Osteoblast (primary cell): ENCODE results near the gene MTMR2. TPM values are rescaled to one million over a fixed set of nuclear protein-coding genes. Genes with fewer than 3 reads are reported as not detected.

Source experiments
- DNase-seq: peaks from one replicate; pipeline ENCODE4 v3.0.0; 2011; ENCODE audit warnings: low spot score, mixed read lengths; ENCODE audit not compliant: insufficient read length; ENCODE audit errors: missing footprints
- H2AFZ ChIP-seq: 2 replicates; pipeline ENCODE4 v1.6.0; 2011; ENCODE audit warnings: mild to moderate bottlenecking, low read length
- H3K27ac ChIP-seq: 2 replicates; pipeline ENCODE4 v1.5.1; 2011; ENCODE audit warnings: mild to moderate bottlenecking, low read depth, low read length, moderate library complexity
- H3K27me3 ChIP-seq: 2 replicates; pipeline ENCODE4 v1.6.0; 2012; ENCODE audit warnings: mild to moderate bottlenecking, control low read depth, inconsistent platforms, low read length, moderate library complexity; ENCODE audit not compliant: insufficient read depth
- H3K36me3 ChIP-seq: 2 replicates; pipeline ENCODE4 v1.5.1; 2011; ENCODE audit warnings: mild to moderate bottlenecking, low read length, control low read depth, moderate library complexity; ENCODE audit not compliant: insufficient read depth
- H3K4me1 ChIP-seq: 2 replicates; pipeline ENCODE4 v1.5.1; 2011; ENCODE audit warnings: mild to moderate bottlenecking, low read length, control low read depth, moderate library complexity; ENCODE audit not compliant: insufficient read depth
- H3K4me2 ChIP-seq: 2 replicates; pipeline ENCODE4 v1.6.0; 2011; ENCODE audit warnings: mild to moderate bottlenecking, low read length; ENCODE audit not compliant: insufficient read depth
- H3K4me3 ChIP-seq: fragments of 200-600 bp; sonication (generic); 3 replicates; pipeline ENCODE4 v1.5.1; 2012; ENCODE audit warnings: mild to moderate bottlenecking, low read length, inconsistent platforms; ENCODE audit not compliant: insufficient read depth
- H3K79me2 ChIP-seq: 2 replicates; pipeline ENCODE4 v1.6.0; 2012; ENCODE audit warnings: mild to moderate bottlenecking, low read length, control low read depth, inconsistent platforms; ENCODE audit not compliant: insufficient read depth
- H3K9me3 ChIP-seq: 2 replicates; pipeline ENCODE4 v1.5.1; 2011; ENCODE audit warnings: low read depth, low read length, control low read depth
- H4K20me1 ChIP-seq: 2 replicates; pipeline ENCODE4 v1.6.0; 2012; ENCODE audit warnings: mild to moderate bottlenecking, low read length, control low read depth; ENCODE audit not compliant: insufficient read depth
- total RNA-seq: library from RNA; depleted of rRNA; stranded (reverse); fragments of >200 nt; gene quantifications from 2 replicates; pipeline ENCODE4 v1.2.3, GENCODE V29; 2012
- TF ChIP-seq, protein P1 (sequence below): IDR thresholded peaks from 2 replicates; pipeline ENCODE4 v1.5.1; 2011; ENCODE audit warnings: mild to moderate bottlenecking, low read depth, low read length, moderate library complexity; ENCODE audit errors: extremely low read depth

MTMR2 gene
- total RNA-seq, 1 donor, result 44.9 TPM

DNA sequence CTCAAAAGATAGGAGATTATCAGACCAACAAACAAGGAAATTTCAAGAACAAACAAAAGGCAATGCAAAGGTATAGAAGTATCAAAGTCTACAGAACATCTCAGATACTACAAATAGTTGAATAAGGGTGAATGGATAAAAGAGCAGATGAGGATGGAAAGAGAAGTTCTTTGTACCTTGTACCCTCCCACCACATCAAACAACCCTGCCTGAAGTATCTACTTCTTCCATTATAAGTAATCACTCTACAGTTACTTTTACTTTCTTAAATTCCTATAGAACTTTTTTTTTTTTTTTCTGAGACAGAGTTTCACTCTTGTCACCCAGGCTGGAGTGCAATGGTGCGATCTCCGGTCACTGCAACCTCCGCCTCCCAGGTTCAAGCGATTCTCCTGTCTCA, 35.1 kb downstream of the MTMR2 start:
- Histone ChIP-seq H3K79me2 (peaks cover 54% of the 10 kb centered on the region), H3K27ac (no peak overlapping the region), H2AFZ (no peak overlapping the region), H3K4me3 (no peak overlapping the region), H4K20me1 (no peaks in the 10 kb centered on the region), H3K36me3 (peaks cover 16% of the 10 kb centered on the region), H3K9me3 (no peaks in the 10 kb centered on the region), H3K27me3 (no peaks in the 10 kb centered on the region), H3K4me2 (no peak overlapping the region), H3K4me1 (peaks cover 10% of the 10 kb centered on the region)
- TF ChIP-seq, protein P1, sequence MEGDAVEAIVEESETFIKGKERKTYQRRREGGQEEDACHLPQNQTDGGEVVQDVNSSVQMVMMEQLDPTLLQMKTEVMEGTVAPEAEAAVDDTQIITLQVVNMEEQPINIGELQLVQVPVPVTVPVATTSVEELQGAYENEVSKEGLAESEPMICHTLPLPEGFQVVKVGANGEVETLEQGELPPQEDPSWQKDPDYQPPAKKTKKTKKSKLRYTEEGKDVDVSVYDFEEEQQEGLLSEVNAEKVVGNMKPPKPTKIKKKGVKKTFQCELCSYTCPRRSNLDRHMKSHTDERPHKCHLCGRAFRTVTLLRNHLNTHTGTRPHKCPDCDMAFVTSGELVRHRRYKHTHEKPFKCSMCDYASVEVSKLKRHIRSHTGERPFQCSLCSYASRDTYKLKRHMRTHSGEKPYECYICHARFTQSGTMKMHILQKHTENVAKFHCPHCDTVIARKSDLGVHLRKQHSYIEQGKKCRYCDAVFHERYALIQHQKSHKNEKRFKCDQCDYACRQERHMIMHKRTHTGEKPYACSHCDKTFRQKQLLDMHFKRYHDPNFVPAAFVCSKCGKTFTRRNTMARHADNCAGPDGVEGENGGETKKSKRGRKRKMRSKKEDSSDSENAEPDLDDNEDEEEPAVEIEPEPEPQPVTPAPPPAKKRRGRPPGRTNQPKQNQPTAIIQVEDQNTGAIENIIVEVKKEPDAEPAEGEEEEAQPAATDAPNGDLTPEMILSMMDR, result no peak
- no peak for DNase-seq

DNA sequence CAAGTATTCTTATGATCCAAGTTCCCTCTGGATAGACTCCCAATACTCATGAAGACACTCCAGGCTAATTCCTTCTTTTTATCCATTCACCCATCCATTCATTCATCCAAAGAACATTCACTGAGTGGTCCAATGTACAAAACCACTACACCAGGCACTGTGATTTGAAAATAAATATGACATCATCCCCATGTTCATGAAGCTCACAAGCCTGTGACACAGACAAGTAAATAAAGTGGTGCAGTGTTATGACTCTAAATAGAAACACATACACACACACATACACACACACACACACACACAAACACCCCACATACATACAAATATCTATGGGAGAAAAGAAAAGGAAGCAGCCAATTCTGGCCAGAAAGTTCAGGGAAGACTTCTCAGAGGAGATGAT, 35.5 kb downstream of the MTMR2 start:
- Histone ChIP-seq H3K36me3 (peaks cover 16% of the 10 kb centered on the region), H2AFZ (no peak overlapping the region), H3K27ac (no peak overlapping the region), H3K4me2 (no peak overlapping the region), H3K9me3 (no peaks in the 10 kb centered on the region), H3K4me3 (no peak overlapping the region), H3K27me3 (no peaks in the 10 kb centered on the region), H3K79me2 (peaks cover 52% of the 10 kb centered on the region), H4K20me1 (no peaks in the 10 kb centered on the region), H3K4me1 (peaks cover 14% of the 10 kb centered on the region)
- TF ChIP-seq, protein P1, result no peak
- no peak for DNase-seq

DNA sequence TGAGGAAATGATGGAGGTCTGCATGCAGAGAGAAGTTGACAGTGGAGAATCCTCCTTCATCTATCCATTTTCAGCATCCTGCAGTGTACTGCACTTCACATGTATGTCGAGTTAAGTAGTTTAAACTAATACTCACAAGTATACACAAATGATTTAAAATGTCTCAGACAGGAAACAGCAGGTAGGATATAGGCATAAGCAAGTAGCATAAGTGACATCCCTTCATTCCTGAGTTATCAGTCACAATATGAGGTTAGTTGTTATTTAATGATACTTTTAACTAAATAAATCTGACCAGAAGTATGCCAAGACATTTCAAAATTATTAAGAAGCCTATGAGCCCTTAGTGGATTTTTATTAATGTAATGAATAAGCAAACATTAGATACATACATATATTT, 37.4 kb downstream of the MTMR2 start:
- no peak overlapping the region for H2AFZ ChIP-seq
- no peaks in the 10 kb centered on the region for H4K20me1 ChIP-seq
- H3K4me3 ChIP-seq, result no peak overlapping the region
- H3K79me2 ChIP-seq, result peaks cover 32% of the 10 kb centered on the region
- H3K36me3 ChIP-seq, result peaks cover 22% of the 10 kb centered on the region
- peaks cover 14% of the 10 kb centered on the region for H3K4me1 ChIP-seq
- no peaks in the 10 kb centered on the region for H3K9me3 ChIP-seq
- no peak overlapping the region for H3K27ac ChIP-seq
- H3K4me2 ChIP-seq, result no peak overlapping the region
- TF ChIP-seq, protein P1, result no peak
- H3K27me3 ChIP-seq, result no peaks in the 10 kb centered on the region
- no peak for DNase-seq

DNA sequence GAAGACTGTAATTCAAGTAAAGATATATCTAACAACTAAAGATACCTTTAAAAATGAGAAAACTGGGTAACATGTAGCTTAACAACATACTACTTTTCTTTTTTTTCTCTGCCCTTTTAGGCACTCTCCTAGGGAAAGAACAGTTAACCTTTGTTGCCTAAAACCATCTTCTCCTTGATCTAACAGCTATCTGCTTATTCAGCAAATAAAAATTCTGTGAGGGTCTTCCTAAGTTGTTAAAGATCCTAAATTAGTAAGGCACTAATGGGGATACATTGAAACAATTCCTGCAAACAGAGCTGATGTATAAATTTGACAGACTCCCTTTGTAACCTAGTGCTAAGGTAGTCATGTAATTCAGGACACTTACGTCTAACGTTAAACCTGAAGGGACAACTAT, 39.1 kb downstream of the MTMR2 start:
- H3K27ac ChIP-seq, result peak overlapping the region; percentile 33
- no peak overlapping the region for H3K4me3 ChIP-seq
- no peak overlapping the region for H2AFZ ChIP-seq
- peaks cover 28% of the 10 kb centered on the region for H3K36me3 ChIP-seq
- H3K9me3 ChIP-seq, result no peaks in the 10 kb centered on the region
- peak overlapping the region; percentile 37 for H3K4me2 ChIP-seq
- no peaks in the 10 kb centered on the region for H4K20me1 ChIP-seq
- TF ChIP-seq, protein P1, result no peak
- DNase-seq, result no peak
- H3K27me3 ChIP-seq, result no peaks in the 10 kb centered on the region
- peaks cover 14% of the 10 kb centered on the region for H3K4me1 ChIP-seq
- H3K79me2 ChIP-seq, result peaks cover 22% of the 10 kb centered on the region
